Neural crest cell (in vitro differentiated cells): ENCODE results near the gene C11orf58. TPM values are rescaled to one million over a fixed set of nuclear protein-coding genes. Genes with fewer than 3 reads are reported as not detected.
A peak's percentile ranks its signal among the peaks of the same experiment; 100 is the strongest.

Source experiments
- DNase-seq: peaks from one replicate; pipeline ENCODE4 v3.0.0; 2021; ENCODE audit warnings: low read depth, mixed read lengths, low spot score
- H3K27ac Mint-ChIP-seq: one replicate; pipeline ENCODE4 v1.8.0; 2021; ENCODE audit warnings: mild to moderate bottlenecking, mixed read lengths; ENCODE audit not compliant: unreplicated experiment
- H3K27me3 Mint-ChIP-seq: 2 replicates; pipeline ENCODE4 v1.8.0; 2021; ENCODE audit warnings: low read depth, mild to moderate bottlenecking, mixed read lengths
- H3K36me3 Mint-ChIP-seq: 2 replicates; pipeline ENCODE4 v1.8.0; 2021; ENCODE audit warnings: low read depth, mild to moderate bottlenecking, mixed read lengths
- H3K4me1 Mint-ChIP-seq: 2 replicates; pipeline ENCODE4 v1.8.0; 2021; ENCODE audit warnings: mixed read lengths
- H3K4me3 Mint-ChIP-seq: one replicate; pipeline ENCODE4 v1.8.0; 2021; ENCODE audit warnings: mild to moderate bottlenecking, mixed read lengths
- H3K9me3 Mint-ChIP-seq: 2 replicates; pipeline ENCODE4 v1.8.0; 2021; ENCODE audit warnings: mixed read lengths
- total RNA-seq: library from RNA; stranded (reverse); gene quantifications from 2 replicates; pipeline ENCODE4 v1.2.1, GENCODE V29; 2021
- TF ChIP-seq, protein P1 (sequence below): fragments of 200-600 bp; sonication (generic); conservative IDR thresholded peaks from 2 replicates; pipeline ENCODE4 v1.5.0; 2021; ENCODE audit warnings: antibody characterized with exemption, mild to moderate bottlenecking

C11orf58 gene
- total RNA-seq, 1 donor from 2014 or later, result 203 TPM

DNA sequence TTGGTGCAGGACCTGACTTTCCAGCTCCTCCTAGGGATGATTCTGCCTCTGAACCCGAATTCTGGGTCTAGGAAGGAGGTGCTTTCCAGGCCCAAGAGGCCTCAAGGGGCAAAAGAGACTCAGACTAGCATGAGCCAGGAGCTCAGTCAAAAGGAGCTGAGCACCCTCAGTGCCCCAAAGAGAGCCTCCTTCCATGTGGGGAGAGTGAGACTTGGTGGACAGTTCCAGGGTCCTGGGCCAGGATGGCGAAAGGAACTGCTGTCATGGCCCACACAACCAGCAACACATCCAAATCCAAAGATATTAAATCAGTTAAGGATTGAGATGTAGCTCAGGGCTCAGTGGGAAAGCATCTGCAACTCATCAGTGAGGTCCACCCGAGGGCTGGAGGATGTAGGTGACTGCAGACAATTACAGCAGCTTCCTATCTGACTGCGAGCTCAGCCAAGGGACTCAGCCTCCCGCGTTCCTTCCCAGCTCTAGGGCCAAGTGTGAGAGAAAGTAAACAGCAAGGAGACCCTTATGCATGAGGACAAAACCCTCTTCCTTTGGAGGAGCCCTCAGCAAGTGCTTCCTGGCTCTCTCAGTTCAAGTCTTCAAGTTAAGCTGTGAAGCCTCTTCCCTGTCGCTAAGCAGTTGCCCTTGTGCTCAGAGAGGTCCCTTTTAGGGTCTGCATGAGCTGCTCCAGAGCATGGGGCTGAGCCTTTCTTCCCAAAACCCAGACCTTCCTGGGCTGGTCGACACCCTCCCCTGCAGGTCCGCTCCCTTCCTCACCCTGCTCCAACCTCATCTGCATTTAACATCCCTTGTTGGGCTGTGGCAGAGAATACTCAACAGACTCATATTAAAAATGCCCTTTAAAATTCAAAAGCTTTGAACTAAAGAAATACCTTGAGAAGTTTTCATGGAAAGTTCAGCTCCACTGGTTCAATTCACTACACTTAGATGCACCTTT lies 35.8 kb downstream of the C11orf58 start:
- peak overlapping the region; percentile 93 for H3K27ac Mint-ChIP-seq
- TF ChIP-seq, protein P1, sequence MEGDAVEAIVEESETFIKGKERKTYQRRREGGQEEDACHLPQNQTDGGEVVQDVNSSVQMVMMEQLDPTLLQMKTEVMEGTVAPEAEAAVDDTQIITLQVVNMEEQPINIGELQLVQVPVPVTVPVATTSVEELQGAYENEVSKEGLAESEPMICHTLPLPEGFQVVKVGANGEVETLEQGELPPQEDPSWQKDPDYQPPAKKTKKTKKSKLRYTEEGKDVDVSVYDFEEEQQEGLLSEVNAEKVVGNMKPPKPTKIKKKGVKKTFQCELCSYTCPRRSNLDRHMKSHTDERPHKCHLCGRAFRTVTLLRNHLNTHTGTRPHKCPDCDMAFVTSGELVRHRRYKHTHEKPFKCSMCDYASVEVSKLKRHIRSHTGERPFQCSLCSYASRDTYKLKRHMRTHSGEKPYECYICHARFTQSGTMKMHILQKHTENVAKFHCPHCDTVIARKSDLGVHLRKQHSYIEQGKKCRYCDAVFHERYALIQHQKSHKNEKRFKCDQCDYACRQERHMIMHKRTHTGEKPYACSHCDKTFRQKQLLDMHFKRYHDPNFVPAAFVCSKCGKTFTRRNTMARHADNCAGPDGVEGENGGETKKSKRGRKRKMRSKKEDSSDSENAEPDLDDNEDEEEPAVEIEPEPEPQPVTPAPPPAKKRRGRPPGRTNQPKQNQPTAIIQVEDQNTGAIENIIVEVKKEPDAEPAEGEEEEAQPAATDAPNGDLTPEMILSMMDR, result no peak
- no peak for DNase-seq
- H3K4me1 Mint-ChIP-seq, result peaks cover 30% of the 10 kb centered on the region
- H3K4me3 Mint-ChIP-seq, result no peak overlapping the region
- H3K9me3 Mint-ChIP-seq, result no peaks in the 10 kb centered on the region
- H3K27me3 Mint-ChIP-seq, result no peaks in the 10 kb centered on the region
- no peaks in the 10 kb centered on the region for H3K36me3 Mint-ChIP-seq

DNA sequence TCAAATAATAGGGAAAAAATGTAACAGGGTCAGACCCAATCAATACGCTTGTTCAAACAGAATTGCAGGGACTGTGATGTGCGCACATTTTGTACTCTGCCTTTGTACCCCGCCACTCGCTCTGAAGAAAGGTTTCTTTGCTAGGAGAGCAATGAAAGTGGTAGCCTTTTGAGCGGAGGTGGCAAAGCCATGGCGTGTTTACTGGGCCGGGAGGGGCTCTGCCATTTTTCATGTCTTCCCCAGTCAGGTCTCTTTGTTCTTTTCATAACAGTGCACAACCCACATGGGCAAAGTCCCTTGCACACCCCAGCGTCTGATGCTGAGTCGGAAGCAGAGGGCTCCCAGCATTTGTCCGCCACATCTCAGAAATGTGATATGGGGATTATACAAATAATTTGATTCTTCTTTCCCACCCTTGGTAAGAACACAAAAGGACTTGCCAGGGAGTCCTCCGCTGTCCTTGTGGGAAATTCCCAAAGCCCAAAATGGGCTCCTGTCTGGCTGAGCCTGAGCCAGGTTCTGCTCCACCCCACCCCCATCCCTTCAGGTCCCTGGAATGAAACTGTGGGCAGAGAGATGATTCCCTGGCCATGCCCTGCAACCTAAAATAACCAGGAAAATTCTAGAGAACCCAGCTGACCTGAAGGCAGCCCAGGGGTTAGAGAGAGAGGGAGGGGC lies 36.6 kb downstream of the C11orf58 start:
- Mint-ChIP-seq H3K4me3 (no peak overlapping the region), H3K4me1 (peaks cover 35% of the 10 kb centered on the region), H3K9me3 (no peaks in the 10 kb centered on the region), H3K27me3 (no peaks in the 10 kb centered on the region), H3K27ac (peak overlapping the region; percentile 78), H3K36me3 (no peaks in the 10 kb centered on the region)
- TF ChIP-seq, protein P1, result no peak
- DNase-seq, result no peak

DNA sequence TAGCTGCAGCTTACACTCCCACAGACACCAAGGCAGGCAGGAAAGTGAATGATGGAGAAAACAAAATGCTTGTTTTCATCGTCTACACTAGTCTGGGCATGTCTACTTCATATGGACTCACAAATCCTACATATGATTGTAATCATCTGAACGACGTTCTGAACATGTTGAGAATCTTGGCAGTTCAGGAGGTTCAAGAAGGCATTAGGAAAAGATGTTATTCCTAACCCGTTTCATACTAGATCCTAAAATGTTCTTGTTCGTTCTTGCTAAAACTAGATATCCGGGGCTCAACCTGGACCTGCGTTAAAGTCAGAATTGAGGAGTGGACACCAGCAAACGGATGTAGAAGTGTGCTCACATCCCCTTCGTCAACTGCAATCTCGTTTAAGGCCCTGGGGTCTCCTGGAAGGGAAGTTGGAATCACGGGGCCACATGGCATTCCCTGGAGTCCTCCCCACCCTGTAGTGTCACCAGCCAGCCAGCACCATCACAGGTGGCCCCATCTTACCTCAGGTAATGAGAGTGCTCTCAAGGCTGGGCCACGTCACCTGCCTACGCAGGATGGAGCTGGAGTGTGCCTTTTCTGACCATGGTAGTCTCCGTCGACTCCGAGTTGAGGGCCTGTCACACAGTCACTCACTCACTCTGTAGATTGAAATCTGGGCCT lies 37.3 kb downstream of the C11orf58 start:
- Mint-ChIP-seq H3K36me3 (no peaks in the 10 kb centered on the region), H3K4me1 (peaks cover 35% of the 10 kb centered on the region), H3K4me3 (no peak overlapping the region), H3K27ac (peak overlapping the region; percentile 71), H3K27me3 (no peaks in the 10 kb centered on the region), H3K9me3 (no peaks in the 10 kb centered on the region)
- DNase-seq, result no peak
- TF ChIP-seq, protein P1, result no peak

DNA sequence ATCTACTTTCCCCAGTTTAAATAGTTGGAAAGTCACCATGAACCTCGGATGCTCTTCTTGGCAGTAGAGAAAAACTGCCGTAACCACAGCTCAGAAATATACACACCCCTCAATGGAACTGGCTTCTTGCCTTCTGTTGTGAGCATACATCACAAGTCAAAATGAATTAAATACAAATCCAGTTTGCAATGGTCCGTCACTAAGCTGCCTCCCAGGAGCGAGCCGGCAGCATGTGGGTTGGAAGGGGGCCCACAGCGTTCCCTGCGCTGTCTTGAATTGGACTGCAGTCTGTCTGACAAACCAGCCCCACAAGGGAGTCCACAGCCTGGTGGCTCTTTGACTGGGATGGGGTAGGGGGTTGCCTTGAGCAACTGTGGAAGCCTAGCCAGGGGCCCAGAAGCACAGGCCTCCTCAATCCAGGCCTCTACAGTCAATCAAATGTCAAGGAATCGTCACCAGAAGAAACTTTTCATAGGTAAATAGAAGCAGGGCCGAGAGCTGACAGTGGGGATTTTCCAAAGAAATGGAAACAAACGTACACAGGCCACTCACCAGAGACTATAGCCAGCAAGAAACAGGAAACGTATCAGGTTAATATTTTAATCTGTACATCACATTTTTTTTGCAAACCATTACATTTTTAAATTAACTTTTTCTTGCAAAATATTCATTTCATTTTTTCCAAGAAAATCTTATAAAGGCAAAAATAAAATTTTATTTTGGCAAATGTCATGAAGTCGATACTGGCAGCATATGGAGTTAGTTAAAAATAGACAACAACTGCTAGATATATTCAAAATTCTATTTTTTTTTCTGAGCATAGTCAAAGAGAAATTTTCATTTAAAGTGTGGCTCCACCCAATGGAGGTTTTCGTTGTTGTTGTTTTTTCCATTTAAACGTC lies 38.5 kb downstream of the C11orf58 start:
- H3K27me3 Mint-ChIP-seq, result no peaks in the 10 kb centered on the region
- H3K4me3 Mint-ChIP-seq, result no peak overlapping the region
- peaks cover 37% of the 10 kb centered on the region for H3K4me1 Mint-ChIP-seq
- no peak for DNase-seq
- no peaks in the 10 kb centered on the region for H3K36me3 Mint-ChIP-seq
- H3K9me3 Mint-ChIP-seq, result no peaks in the 10 kb centered on the region
- peak overlapping the region; percentile 88 for H3K27ac Mint-ChIP-seq
- TF ChIP-seq, protein P1, result no peak

DNA sequence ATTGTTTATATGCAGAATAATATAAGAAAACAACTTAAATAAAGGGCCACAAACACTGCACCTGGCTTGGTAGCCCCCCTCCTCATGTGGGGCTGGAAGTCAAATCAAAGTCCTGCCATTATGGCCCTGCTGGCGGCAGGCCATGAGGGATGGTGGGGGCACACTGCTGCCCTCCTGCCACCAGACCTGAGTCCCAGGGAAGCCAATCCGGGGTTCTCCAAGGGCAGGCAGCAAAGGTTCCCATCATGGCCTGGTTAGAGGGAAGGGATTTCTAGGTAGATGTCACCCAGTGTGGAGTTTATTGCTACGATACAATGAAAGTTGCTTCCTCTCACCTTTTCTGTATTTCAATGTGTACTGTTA lies 39.1 kb downstream of the C11orf58 start:
- Mint-ChIP-seq H3K27me3 (no peaks in the 10 kb centered on the region), H3K9me3 (no peaks in the 10 kb centered on the region), H3K4me3 (no peak overlapping the region), H3K27ac (peak overlapping the region; percentile 67), H3K36me3 (no peaks in the 10 kb centered on the region), H3K4me1 (peaks cover 44% of the 10 kb centered on the region)
- DNase-seq, result no peak
- TF ChIP-seq, protein P1, result no peak
